Glutamatergic neuron (in vitro differentiated cells): ENCODE data around the gene MSH3. TPM values are rescaled to one million over a fixed set of nuclear protein-coding genes. Genes with fewer than 3 reads are reported as not detected.

Experiments used
- DNase-seq: peaks from one replicate; pipeline ENCODE4 v3.0.0; 2022
- H3K27ac Mint-ChIP-seq: one replicate; pipeline ENCODE4 v1.8.0; 2020; ENCODE audit warnings: mild to moderate bottlenecking, mixed read lengths, inconsistent platforms; ENCODE audit not compliant: unreplicated experiment
- H3K27me3 Mint-ChIP-seq: one replicate; pipeline ENCODE4 v1.8.0; 2020; ENCODE audit warnings: mild to moderate bottlenecking, moderate library complexity, mixed read lengths, inconsistent platforms; ENCODE audit not compliant: unreplicated experiment
- H3K36me3 Mint-ChIP-seq: one replicate; pipeline ENCODE4 v1.8.0; 2020; ENCODE audit warnings: mild to moderate bottlenecking, mixed read lengths, inconsistent platforms; ENCODE audit not compliant: unreplicated experiment
- H3K4me1 Mint-ChIP-seq: one replicate; pipeline ENCODE4 v1.8.0; 2020; ENCODE audit warnings: mild to moderate bottlenecking, low read depth, mixed read lengths, inconsistent platforms; ENCODE audit not compliant: unreplicated experiment
- H3K4me3 Mint-ChIP-seq: one replicate; pipeline ENCODE4 v1.8.0; 2020; ENCODE audit warnings: mild to moderate bottlenecking, mixed read lengths, inconsistent platforms; ENCODE audit not compliant: unreplicated experiment
- H3K9me3 Mint-ChIP-seq: one replicate; pipeline ENCODE4 v1.8.0; 2020; ENCODE audit warnings: mild to moderate bottlenecking, moderate library complexity, mixed read lengths, inconsistent platforms; ENCODE audit not compliant: unreplicated experiment
- CTCF ChIP-seq: fragments of 200-600 bp; sonication (generic); IDR thresholded peaks from one replicate; pipeline ENCODE4 v1.5.0; 2021; ENCODE audit not compliant: partially characterized antibody, unreplicated experiment
- total RNA-seq: library from RNA; stranded (reverse); fragmentation: NEBNext Ultra II Directional; extraction: Animal tissue kit (Norgen Biotek cat#: 25700); gene quantifications from one replicate; pipeline ENCODE4 v1.2.1, GENCODE V29; 2021; ENCODE audit not compliant: unreplicated experiment

The MSH3 gene
- total RNA-seq, 1 donor from 2014 or later, result 14.4 TPM

- Mint-ChIP-seq H3K9me3 (no peaks in the 10 kb centered on the region), H3K4me1 (peaks cover 1% of the 10 kb centered on the region), H3K4me3 (no peak overlapping the region), H3K27me3 (no peaks in the 10 kb centered on the region), H3K27ac (no peak overlapping the region), H3K36me3 (no peaks in the 10 kb centered on the region)
- no peak for DNase-seq
- TF ChIP-seq CTCF, result no peak
Measured at GRCh38 chr5:80623999-80624398, 30.5 kb upstream of the MSH3 start.

GRCh38 chr5:80625230-80625629 lies 29.2 kb upstream of the MSH3 start:
- Mint-ChIP-seq H3K27ac (no peak overlapping the region), H3K4me1 (peaks cover 1% of the 10 kb centered on the region), H3K4me3 (no peak overlapping the region), H3K27me3 (peaks cover 2% of the 10 kb centered on the region), H3K36me3 (no peaks in the 10 kb centered on the region), H3K9me3 (no peaks in the 10 kb centered on the region)
- no peak for TF ChIP-seq CTCF
- no peak for DNase-seq

- Mint-ChIP-seq H3K36me3 (no peaks in the 10 kb centered on the region), H3K9me3 (no peaks in the 10 kb centered on the region), H3K4me3 (no peak overlapping the region), H3K4me1 (no peaks in the 10 kb centered on the region), H3K27me3 (peaks cover 4% of the 10 kb centered on the region), H3K27ac (no peak overlapping the region)
- DNase-seq, result no peak
- TF ChIP-seq CTCF, result no peak
Measured at GRCh38 chr5:80629281-80629680, 25.2 kb upstream of the MSH3 start.

GRCh38 chr5:80631278-80632259 lies 22.9 kb upstream of the MSH3 start:
- Mint-ChIP-seq H3K9me3 (no peaks in the 10 kb centered on the region), H3K27me3 (peaks cover 4% of the 10 kb centered on the region), H3K4me1 (no peaks in the 10 kb centered on the region), H3K27ac (no peak overlapping the region), H3K4me3 (no peak overlapping the region), H3K36me3 (no peaks in the 10 kb centered on the region)
- no peak for DNase-seq
- no peak for TF ChIP-seq CTCF

- TF ChIP-seq CTCF, result no peak
- Mint-ChIP-seq H3K27ac (no peak overlapping the region), H3K9me3 (no peaks in the 10 kb centered on the region), H3K27me3 (peaks cover 4% of the 10 kb centered on the region), H3K4me1 (no peaks in the 10 kb centered on the region), H3K4me3 (no peak overlapping the region), H3K36me3 (no peaks in the 10 kb centered on the region)
- no peak for DNase-seq
Measured at GRCh38 chr5:80632700-80633099, 21.8 kb upstream of the MSH3 start.
